HepG2 (cell line): ENCODE data around the gene DDX49. TPM values are rescaled to one million over a fixed set of nuclear protein-coding genes. Genes with fewer than 3 reads are reported as not detected.
A peak's percentile ranks its signal among the peaks of the same experiment; 100 is the strongest.

ENCODE experiments used
- AGO2 ChIP-seq: fragments of 200-400 bp; formaldehyde crosslinking; optimal IDR thresholded peaks from 2 replicates; pipeline ENCODE3; 2017; ENCODE audit warnings: mild to moderate bottlenecking, low read depth, low read length, moderate library complexity
- ARID3A ChIP-seq: IDR thresholded peaks from 2 replicates; pipeline ENCODE4 v1.6.1; 2012; ENCODE audit warnings: low read depth, low read length, improper control_type of control experiment
- CCDC6 ChIP-seq: sonication (generic); formaldehyde crosslinking; IDR thresholded peaks from 2 replicates; pipeline ENCODE4 v1.8.1; 2022; ENCODE audit warnings: mild to moderate bottlenecking, missing genetic modification reagents, moderate library complexity
- CHD4 ChIP-seq: fragments of 200-600 bp; sonication (generic); IDR thresholded peaks from 2 replicates; pipeline ENCODE4 v1.7.0; 2017; ENCODE audit warnings: mild to moderate bottlenecking, low read length, borderline replicate concordance
- ERF ChIP-seq: IDR thresholded peaks from 2 replicates; pipeline ENCODE4 v1.6.1; 2018; ENCODE audit warnings: missing biosample characterization, missing genetic modification reagents
- ETS1 ChIP-seq: sonication (generic); formaldehyde crosslinking; IDR thresholded peaks from 2 replicates; pipeline ENCODE4 v1.4.0; 2020; ENCODE audit warnings: missing genetic modification reagents
- GABPB1 ChIP-seq: IDR thresholded peaks from 2 replicates; pipeline ENCODE4 v1.6.1; 2016; ENCODE audit warnings: mild to moderate bottlenecking, missing genetic modification reagents, moderate library complexity, missing compliant biosample characterization
- HMGA1 ChIP-seq: sonication (generic); formaldehyde crosslinking; conservative IDR thresholded peaks from 2 replicates; pipeline ENCODE4 v1.4.0; 2020; ENCODE audit warnings: missing genetic modification reagents
- HOXA7 ChIP-seq: sonication (generic); formaldehyde crosslinking; IDR thresholded peaks from 2 replicates; pipeline ENCODE4 v1.8.1; 2022; ENCODE audit warnings: mild to moderate bottlenecking, missing genetic modification reagents, moderate library complexity
- LCORL ChIP-seq, 2 experiments: fragments of 450-650 bp in 1 of 2; sonication (generic) in 1 of 2; formaldehyde crosslinking in 1 of 2; IDR thresholded peaks; 2 replicates each; pipeline versions ENCODE4 v1.5.0 to v1.6.1; 2017 to 2020; ENCODE audit warnings: antibody characterized with exemption in 1 of 2, missing genetic modification reagents in 1 of 2
- MBD4 ChIP-seq: IDR thresholded peaks from 2 replicates; pipeline ENCODE4 v1.6.1; 2012; ENCODE audit warnings: low read length, inconsistent platforms, borderline replicate concordance
- MNT ChIP-seq: fragments of 450-650 bp; IDR thresholded peaks from 2 replicates; pipeline ENCODE4 v1.6.1; 2016
- MYNN ChIP-seq: sonication (generic); formaldehyde crosslinking; IDR thresholded peaks from 2 replicates; pipeline ENCODE4 v1.4.0; 2020; ENCODE audit warnings: mild to moderate bottlenecking, low read depth, missing genetic modification reagents
- NRL ChIP-seq: sonication (generic); formaldehyde crosslinking; IDR thresholded peaks from 2 replicates; pipeline ENCODE4 v1.5.0; 2020; ENCODE audit warnings: missing genetic modification reagents, mild to moderate bottlenecking, moderate library complexity, borderline replicate concordance
- PRPF4 ChIP-seq: fragments of 200-400 bp; formaldehyde crosslinking; IDR thresholded peaks from 2 replicates; pipeline ENCODE4 v1.6.1; 2016; ENCODE audit warnings: low read length, low read depth; ENCODE audit not compliant: poor library complexity, severe bottlenecking
- SMARCE1 ChIP-seq: fragments of 450-650 bp; IDR thresholded peaks from 2 replicates; pipeline ENCODE4 v1.6.1; 2017; ENCODE audit warnings: borderline replicate concordance
- SP140L ChIP-seq: sonication (generic); formaldehyde crosslinking; IDR thresholded peaks from 2 replicates; pipeline ENCODE4 v1.4.0; 2020; ENCODE audit warnings: missing genetic modification reagents, borderline replicate concordance
- TARDBP ChIP-seq: sonication (generic); formaldehyde crosslinking; IDR thresholded peaks from 2 replicates; pipeline ENCODE4 v1.8.0; 2022; ENCODE audit warnings: mild to moderate bottlenecking, missing genetic modification reagents
- ZFP37 ChIP-seq: sonication (generic); formaldehyde crosslinking; IDR thresholded peaks from 2 replicates; pipeline ENCODE4 v1.4.0; 2020; ENCODE audit warnings: missing genetic modification reagents, borderline replicate concordance
- ZMYM2 ChIP-seq: sonication (generic); formaldehyde crosslinking; IDR thresholded peaks from 2 replicates; pipeline ENCODE4 v1.8.0; 2022; ENCODE audit warnings: mild to moderate bottlenecking, missing genetic modification reagents
- ZNF17 ChIP-seq: sonication (generic); formaldehyde crosslinking; IDR thresholded peaks from 2 replicates; pipeline ENCODE4 v1.5.0; 2020; ENCODE audit warnings: mild to moderate bottlenecking, missing genetic modification reagents
- ZNF225 ChIP-seq: sonication (generic); formaldehyde crosslinking; IDR thresholded peaks from 2 replicates; pipeline ENCODE4 v1.4.0; 2020; ENCODE audit warnings: mild to moderate bottlenecking, missing genetic modification reagents
- ZNF354B ChIP-seq: sonication (generic); formaldehyde crosslinking; IDR thresholded peaks from 2 replicates; pipeline ENCODE4 v1.8.0; 2022; ENCODE audit warnings: mild to moderate bottlenecking, missing genetic modification reagents
- ZNF383 ChIP-seq: sonication (generic); formaldehyde crosslinking; IDR thresholded peaks from 2 replicates; pipeline ENCODE4 v1.4.0; 2020; ENCODE audit warnings: missing genetic modification reagents, mild to moderate bottlenecking, borderline replicate concordance
- ZNF431 ChIP-seq: sonication (generic); formaldehyde crosslinking; IDR thresholded peaks from 2 replicates; pipeline ENCODE4 v1.9.0; 2022; ENCODE audit warnings: missing genetic modification reagents, low read depth, mild to moderate bottlenecking, borderline replicate concordance
- ZNF530 ChIP-seq: sonication (generic); formaldehyde crosslinking; IDR thresholded peaks from 2 replicates; pipeline ENCODE4 v1.5.0; 2020; ENCODE audit warnings: low read depth, mild to moderate bottlenecking, missing genetic modification reagents
- ZNF569 ChIP-seq: sonication (generic); formaldehyde crosslinking; IDR thresholded peaks from 2 replicates; pipeline ENCODE4 v1.5.0; 2020; ENCODE audit warnings: mild to moderate bottlenecking, missing genetic modification reagents, moderate library complexity, borderline replicate concordance
- polyA plus RNA-seq, 8 experiments: library from polyadenylated mRNA; depleted of rRNA in 3 of 8; stranded (reverse) in 7 of 8; unstranded in 1 of 8; fragments of >200 nt; fragmentation: Illumina TruSeq in 4 of 8; extraction: Trizol in 4 of 8; gene quantifications; 2 replicates each; pipeline versions ENCODE4 v1.2.1 to v1.2.3, GENCODE V29; 2011 to 2016; ENCODE audit warnings: low read depth in 4 of 8, missing spikeins in 1 of 8, mixed read lengths in 1 of 8; ENCODE audit not compliant: insufficient read depth in 1 of 8
- total RNA-seq, 5 experiments: library from RNA; depleted of rRNA; stranded (reverse); fragments of >200 nt; fragmentation: Illumina TruSeq; extraction: Trizol; gene quantifications; 2 replicates each; pipeline ENCODE4 v1.2.3, GENCODE V29; 2016; ENCODE audit warnings: low read depth in 1 of 5

The DDX49 gene
- total and polyA plus RNA-seq, 2 of the 13 experiments (the other 11 are each of a cell fraction or from before 2014, with no cell fraction given), result 27.0 to 46.2 TPM

- TF ChIP-seq CHD4 (no peak), HOXA7 (CRISPR knock-in tag) (no peak), ARID3A (no peak), ZNF354B (no peak), ZNF225 (CRISPR knock-in tag) (no peak), ETS1 (CRISPR knock-in tag) (no peak), NRL (CRISPR knock-in tag) (0 out of 2 replicates have a peak, but pooled peaks have one; percentile 39), ZNF530 (CRISPR knock-in tag) (no peak), PRPF4 (no peak), LCORL (IDR thresholded peaks at IDR 0.05) (no peak), LCORL (CRISPR knock-in tag; IDR thresholded peaks at IDR 0.05) (no peak), ZNF569 (no peak), ZNF383 (CRISPR knock-in tag) (0 out of 2 replicates have a peak, but pooled peaks have one; percentile 44), ZFP37 (CRISPR knock-in tag) (no peak; the same call in 1 of the 2 replicates), SMARCE1 (no peak), AGO2 (peak; percentile 70), ZMYM2 (CRISPR knock-in tag) (no peak), MYNN (CRISPR knock-in tag) (no peak), CCDC6 (CRISPR knock-in tag) (no peak), HMGA1 (CRISPR knock-in tag) (no peak), ZNF431 (no peak), MNT (peak; percentile 83), ERF (peak; percentile 53; the same call in 1 of the 2 replicates), SP140L (CRISPR knock-in tag) (no peak), GABPB1 (CRISPR knock-in tag) (peak; percentile 99), MBD4 (no peak), TARDBP (CRISPR knock-in tag) (no peak), ZNF17 (CRISPR knock-in tag) (no peak)
These were observed at the start of gene DDX49, which contains the start of gene COPE (continued) for GRCh38 chr19:18919086-18919899.
